ENCODE data around the gene ARHGAP6.

ARHGAP6 gene

GRCh38 chrX:11099465-11099864 is 566.3 kb downstream of the ARHGAP6 start:
- no peak for TF ChIP-seq ZC3H10 (CRISPR knock-in tag; IDR thresholded peaks at IDR 0.05)
- TF ChIP-seq ZFP3 (CRISPR knock-in tag; IDR thresholded peaks at IDR 0.05): no peak
- TF ChIP-seq ZNF8 (CRISPR knock-in tag; IDR thresholded peaks at IDR 0.05): no peak
- TF ChIP-seq OSR1 (CRISPR knock-in tag; IDR thresholded peaks at IDR 0.05): no peak
- TF ChIP-seq ARNTL (CRISPR knock-in tag; IDR thresholded peaks at IDR 0.05; ENCODE audit: borderline replicate concordance, low read depth): no peak
- TF ChIP-seq GLIS3 (CRISPR knock-in tag; IDR thresholded peaks at IDR 0.05): no peak
- TF ChIP-seq POU6F1 (CRISPR knock-in tag; IDR thresholded peaks at IDR 0.05; ENCODE audit: borderline replicate concordance, low read depth): no peak
- no peak for TF ChIP-seq CSDC2 (CRISPR knock-in tag; IDR thresholded peaks at IDR 0.05)
- no peak for TF ChIP-seq TOX (CRISPR knock-in tag; IDR thresholded peaks at IDR 0.05; ENCODE audit: borderline replicate concordance)
- TF ChIP-seq SNAI2 (CRISPR knock-in tag; IDR thresholded peaks at IDR 0.05): no peak
- no peak for TF ChIP-seq PPARA (CRISPR knock-in tag; IDR thresholded peaks at IDR 0.05; ENCODE audit: borderline replicate concordance)
- TF ChIP-seq CREB5 (CRISPR knock-in tag; IDR thresholded peaks at IDR 0.05; ENCODE audit: low read depth): no peak
- no peak for TF ChIP-seq BACH2 (CRISPR knock-in tag; IDR thresholded peaks at IDR 0.05; ENCODE audit: borderline replicate concordance)
- no peak for TF ChIP-seq ZNF70 (CRISPR knock-in tag; IDR thresholded peaks at IDR 0.05)
- TF ChIP-seq RARB (CRISPR knock-in tag; IDR thresholded peaks at IDR 0.05): no peak
- TF ChIP-seq ZFP30 (CRISPR knock-in tag; IDR thresholded peaks at IDR 0.05): no peak
- TF ChIP-seq ISL1 (CRISPR knock-in tag; IDR thresholded peaks at IDR 0.05): no peak

GRCh38 chrX:11097933-11098332 is 567.8 kb downstream of the ARHGAP6 start:
- no peak for TF ChIP-seq ESRRG (CRISPR knock-in tag; IDR thresholded peaks at IDR 0.05)
- TF ChIP-seq TOX (CRISPR knock-in tag; IDR thresholded peaks at IDR 0.05; ENCODE audit: borderline replicate concordance): no peak
- TF ChIP-seq POU6F1 (CRISPR knock-in tag; IDR thresholded peaks at IDR 0.05; ENCODE audit: borderline replicate concordance, low read depth): no peak
- no peak for TF ChIP-seq ZNF8 (CRISPR knock-in tag; IDR thresholded peaks at IDR 0.05)
- TF ChIP-seq SNAI2 (CRISPR knock-in tag; IDR thresholded peaks at IDR 0.05): no peak
- no peak for TF ChIP-seq GLIS3 (CRISPR knock-in tag; IDR thresholded peaks at IDR 0.05)
- TF ChIP-seq ZNF70 (CRISPR knock-in tag; IDR thresholded peaks at IDR 0.05): no peak
- TF ChIP-seq ZFP30 (CRISPR knock-in tag; IDR thresholded peaks at IDR 0.05): no peak
- TF ChIP-seq ZC3H10 (CRISPR knock-in tag; IDR thresholded peaks at IDR 0.05): no peak
- TF ChIP-seq PATZ1 (CRISPR knock-in tag; IDR thresholded peaks at IDR 0.05; ENCODE audit: borderline replicate concordance): no peak
- TF ChIP-seq RARB (CRISPR knock-in tag; IDR thresholded peaks at IDR 0.05): no peak
- no peak for TF ChIP-seq ARNTL (CRISPR knock-in tag; IDR thresholded peaks at IDR 0.05; ENCODE audit: borderline replicate concordance, low read depth)
- no peak for TF ChIP-seq CSRNP3 (CRISPR knock-in tag; IDR thresholded peaks at IDR 0.05)
- TF ChIP-seq ZFP3 (CRISPR knock-in tag; IDR thresholded peaks at IDR 0.05): no peak
- TF ChIP-seq CREB5 (CRISPR knock-in tag; IDR thresholded peaks at IDR 0.05; ENCODE audit: low read depth): no peak
- no peak for TF ChIP-seq TCF4 (CRISPR knock-in tag; IDR thresholded peaks at IDR 0.05; ENCODE audit: borderline replicate concordance)
- no peak for TF ChIP-seq PPARA (CRISPR knock-in tag; IDR thresholded peaks at IDR 0.05; ENCODE audit: borderline replicate concordance)
- ATAC-seq: no peak

More at GRCh38 chrX:11099465-11099864, 566.3 kb downstream of the ARHGAP6 start:
- no peak for ATAC-seq
